GM12891 (cell line): ENCODE measurements around the gene GADD45B.
A peak's percentile ranks its signal among the peaks of the same experiment; 100 is the strongest.

Experiments
- POLR2A ChIP-seq: IDR thresholded peaks from 2 replicates; pipeline ENCODE4 v1.6.1; 2011; ENCODE audit warnings: low read depth, low read length, control low read depth
- POLR2AphosphoS5 ChIP-seq: IDR thresholded peaks from 2 replicates; pipeline ENCODE4 v1.6.1; 2011; ENCODE audit warnings: low read depth, low read length, control low read depth
- POU2F2 ChIP-seq: IDR thresholded peaks from 2 replicates; pipeline ENCODE4 v1.6.1; 2011; ENCODE audit warnings: low read depth, mild to moderate bottlenecking, control low read depth, low read length, moderate library complexity
- SPI1 ChIP-seq: IDR thresholded peaks from 2 replicates; pipeline ENCODE4 v1.6.1; 2011; ENCODE audit warnings: low read depth, low read length, control low read depth
- TAF1 ChIP-seq: IDR thresholded peaks from 2 replicates; pipeline ENCODE4 v1.6.1; 2011; ENCODE audit warnings: low read depth, low read length, control low read depth

DNA sequence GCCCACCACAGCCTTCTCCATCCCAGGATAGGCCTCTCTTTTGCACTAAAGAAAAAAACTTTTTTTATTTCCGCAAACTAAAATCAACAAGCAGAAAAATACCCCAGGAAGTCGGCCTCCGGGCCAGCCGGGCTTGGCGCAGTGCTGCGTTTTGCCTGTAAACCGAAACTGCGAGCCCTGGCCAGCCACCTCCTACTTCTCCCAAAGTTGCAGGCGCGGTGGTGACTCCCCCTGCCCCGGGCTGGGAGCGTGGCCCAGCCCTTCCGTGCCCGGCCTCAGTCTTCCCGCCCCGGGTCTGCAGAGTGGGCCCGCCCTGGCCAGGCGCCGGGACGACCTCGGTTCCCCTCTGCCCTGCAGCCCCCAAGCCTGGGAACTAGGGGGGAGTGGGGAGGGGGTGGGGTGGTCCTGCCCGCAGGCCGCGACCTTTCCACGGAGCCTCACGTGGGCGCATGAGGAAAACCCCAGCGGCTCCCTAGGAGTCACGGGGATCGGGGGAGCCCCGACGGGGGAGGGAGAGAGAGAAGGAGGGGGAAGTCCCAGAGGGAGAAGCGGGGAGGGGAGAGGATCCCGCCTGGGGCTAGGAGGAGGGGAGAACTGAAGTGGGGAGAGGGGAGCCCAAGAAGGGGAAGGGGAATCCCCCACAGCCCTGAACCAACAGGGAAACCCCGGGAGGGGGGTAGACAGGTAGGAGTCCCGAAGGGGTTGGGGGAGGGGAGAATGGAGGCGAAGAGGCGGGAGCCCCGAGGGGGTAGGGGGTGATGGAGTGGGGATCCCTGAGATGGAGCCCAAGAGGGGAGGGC lies 3.0 kb downstream of the GADD45B start:
- TF ChIP-seq TAF1 (peak; percentile 1; the same call in 1 of the 2 replicates), POLR2A (0 out of 2 replicates have a peak, but pooled peaks have one; percentile 8), POLR2AphosphoS5 (no peak), POU2F2 (no peak; the same call in 1 of the 2 replicates), SPI1 (peak; percentile 27; the same call in 1 of the 2 replicates)
